SHP77 treated with DMSO at 0.1 percent for 48 hours (cell line): Measurements from ENCODE around the gene TMEM117.
"Not testable (repeated sequence)": the region's sequence is repeated elsewhere in the genome, so short reads cannot be mapped to it uniquely, and the experiment has no call there.

Experiments
- DNase-seq: peaks from one replicate; lab custom pipeline; 2025; lab: John Stamatoyannopoulos, UW

The TMEM117 gene

GRCh38 chr12:43841253-43841652 is 5.4 kb downstream of the TMEM117 start:
- no peak for DNase-seq

DNA sequence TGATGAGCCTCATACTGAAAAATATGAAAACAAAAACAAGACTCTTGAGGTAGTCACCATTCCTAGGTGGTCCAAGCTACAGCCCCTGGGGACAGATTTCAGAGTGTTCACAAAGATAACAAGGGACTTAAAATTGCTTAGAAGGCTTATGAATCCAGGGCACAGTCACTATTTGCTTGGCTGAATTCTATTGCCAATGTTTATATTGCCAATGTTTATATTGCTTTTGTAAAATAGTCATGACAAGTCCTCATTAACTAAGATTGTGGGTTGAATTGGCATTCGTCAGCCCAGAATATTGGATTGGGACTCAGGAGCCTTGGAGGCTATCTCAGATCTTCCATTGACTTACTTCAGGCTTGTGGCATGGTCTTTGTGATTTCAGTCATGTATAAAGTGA is 6.4 kb downstream of the TMEM117 start:
- DNase-seq: no peak

GRCh38 chr12:43847425-43848225 is 11.7 kb downstream of the TMEM117 start:
- not testable (repeated sequence) for DNase-seq

GRCh38 chr12:43848226-43848507 is 12.3 kb downstream of the TMEM117 start:
- DNase-seq: no peak

- DNase-seq: no peak
These were observed 12.9 kb downstream of the TMEM117 start for GRCh38 chr12:43848786-43849185.

GRCh38 chr12:43852744-43853143 is 16.9 kb downstream of the TMEM117 start:
- DNase-seq: no peak

DNA sequence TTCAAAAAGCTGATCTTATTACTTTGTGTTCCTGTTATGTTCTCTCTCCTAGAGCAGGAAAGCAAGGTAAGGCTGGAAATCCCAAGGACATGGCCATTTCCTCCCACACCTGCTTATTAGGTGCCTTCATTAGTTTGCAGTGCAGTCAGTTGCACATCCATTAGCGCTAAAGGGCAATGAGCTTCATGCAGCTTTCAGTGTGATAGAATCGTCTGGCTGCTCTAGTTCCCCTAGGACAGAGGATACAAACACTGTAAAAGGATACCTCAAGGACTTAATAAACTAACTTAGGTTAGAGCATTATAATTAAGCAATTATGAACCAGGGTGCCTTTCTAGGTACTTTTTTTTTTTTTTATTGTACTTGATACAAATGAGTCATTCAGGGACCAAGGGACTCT is 21.1 kb downstream of the TMEM117 start:
- DNase-seq: no peak

DNA sequence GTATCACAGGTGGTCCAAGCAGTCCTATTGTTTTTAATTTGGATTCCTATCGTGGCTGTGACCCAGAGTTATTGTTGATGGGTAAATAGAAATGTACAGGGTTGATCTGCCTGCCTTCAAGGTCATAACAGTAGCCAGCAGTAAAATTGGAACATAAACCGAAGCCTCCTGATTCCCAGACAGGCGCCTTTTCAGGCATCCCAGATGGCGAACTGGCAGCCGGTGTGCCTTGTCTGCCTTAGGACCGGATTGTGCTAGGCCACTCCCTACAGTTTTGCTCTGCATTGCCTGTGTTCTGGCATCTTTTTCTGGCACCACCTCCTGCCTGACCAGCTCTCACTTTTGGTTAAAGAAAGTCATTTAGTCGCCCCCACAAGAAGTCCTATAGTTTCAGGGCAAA is 22.2 kb downstream of the TMEM117 start:
- DNase-seq: no peak

GRCh38 chr12:43858991-43859390 is 23.1 kb downstream of the TMEM117 start:
- no peak for DNase-seq

- DNase-seq: no peak
These were observed 25.3 kb downstream of the TMEM117 start for GRCh38 chr12:43861015-43861839.

DNA sequence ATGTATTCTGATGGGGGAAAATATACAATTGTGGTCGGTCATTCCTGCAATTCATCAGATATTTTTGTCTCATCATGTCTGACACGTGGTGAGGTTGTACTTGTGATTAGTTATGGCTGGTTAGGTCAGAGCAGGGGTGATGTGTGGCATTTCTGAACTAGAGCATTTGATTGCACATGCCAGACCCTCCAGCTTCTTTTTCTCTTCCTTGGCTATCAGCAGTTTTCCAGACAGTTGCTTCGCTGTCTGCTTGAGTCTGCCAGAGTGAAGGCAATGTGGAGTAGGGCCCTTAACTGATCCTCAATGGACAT is 25.9 kb downstream of the TMEM117 start:
- no peak for DNase-seq

GRCh38 chr12:43863770-43864366 is 28.0 kb downstream of the TMEM117 start:
- DNase-seq: no peak

GRCh38 chr12:43864557-43864956 is 28.7 kb downstream of the TMEM117 start:
- DNase-seq: not testable (repeated sequence)

DNA sequence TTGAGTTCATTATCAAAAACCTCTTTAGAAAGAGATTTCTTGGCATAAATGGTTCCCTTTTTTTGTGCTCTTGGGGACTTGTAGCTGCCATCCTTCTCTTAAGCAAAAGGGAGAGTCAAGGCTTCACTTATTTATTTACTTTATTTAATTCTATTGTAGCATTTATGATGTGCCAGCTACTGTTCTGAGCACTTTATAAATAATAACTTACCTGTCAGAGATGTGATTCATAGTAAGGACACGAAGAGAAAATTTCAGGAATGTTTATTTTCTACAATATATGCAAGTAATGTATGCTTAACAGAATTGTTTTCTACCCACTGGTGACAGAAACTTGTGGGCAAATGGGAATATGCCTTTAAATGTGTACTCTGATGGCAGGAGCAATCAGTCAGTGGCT is 33.3 kb downstream of the TMEM117 start:
- DNase-seq: no peak

DNA sequence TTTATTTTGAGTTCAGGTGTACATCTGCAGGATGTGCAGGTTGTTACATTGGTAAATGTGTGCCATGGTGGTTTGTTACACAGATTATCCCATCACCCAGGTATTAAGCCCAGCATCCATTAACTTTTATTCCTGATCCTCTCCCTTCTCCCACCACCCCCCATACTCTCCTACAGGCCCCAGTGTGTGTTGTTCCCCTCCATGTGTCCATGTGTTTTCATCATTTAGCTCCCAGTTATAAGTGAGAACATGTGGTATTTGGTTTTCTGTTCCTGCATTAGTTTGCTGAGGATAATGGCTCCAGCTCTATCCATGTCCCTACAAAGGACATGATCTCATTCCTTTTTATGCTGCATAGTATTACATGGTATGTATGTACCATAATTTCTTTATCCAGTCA is 33.9 kb downstream of the TMEM117 start:
- not testable (repeated sequence) for DNase-seq

DNA sequence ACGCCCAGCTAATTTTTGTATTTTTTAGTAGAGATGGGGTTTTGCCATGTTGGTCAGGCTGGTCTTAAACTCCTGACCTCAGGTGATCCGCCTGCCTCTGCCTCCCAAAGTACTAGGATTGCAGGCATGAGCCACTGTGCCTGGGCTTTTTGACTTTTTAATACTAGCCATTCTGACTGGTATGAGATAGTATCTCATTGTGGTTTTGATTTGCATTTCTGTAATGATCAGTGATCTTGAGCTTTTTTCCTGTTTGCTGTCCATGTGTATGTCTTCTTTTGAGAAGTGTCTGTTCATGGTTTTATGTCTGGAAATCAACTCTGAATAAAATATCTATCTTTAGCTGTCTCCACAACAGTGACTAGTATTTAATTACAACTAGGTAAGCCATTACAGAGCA is 35.4 kb downstream of the TMEM117 start:
- DNase-seq: not testable (repeated sequence)

DNA sequence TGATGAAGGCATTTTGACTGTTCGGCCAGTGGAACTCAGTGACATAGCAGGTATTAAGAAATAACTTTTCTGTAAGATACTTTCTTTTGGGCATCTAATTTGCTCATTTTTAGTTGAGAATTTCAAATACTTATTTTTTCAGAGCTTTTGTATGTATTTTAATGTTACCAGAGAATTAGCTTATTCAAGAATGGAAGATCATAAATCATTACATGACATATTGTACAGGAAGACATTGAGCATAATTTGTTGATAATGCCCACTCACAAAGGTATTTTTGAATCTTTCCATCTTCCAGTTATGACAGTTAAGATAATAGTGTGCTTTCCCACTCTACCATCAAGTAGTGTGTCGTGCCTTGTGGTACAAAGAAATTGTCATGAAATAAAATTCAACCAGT is 36.5 kb downstream of the TMEM117 start:
- no peak for DNase-seq

- DNase-seq: no peak
These were observed 42.2 kb downstream of the TMEM117 start for GRCh38 chr12:43878050-43878449.

GRCh38 chr12:43880547-43880946 is 44.7 kb downstream of the TMEM117 start:
- DNase-seq: no peak

GRCh38 chr12:43882578-43883178 is 46.8 kb downstream of the TMEM117 start:
- DNase-seq: no peak

GRCh38 chr12:43883311-43883710 is 47.4 kb downstream of the TMEM117 start:
- no peak for DNase-seq

DNA sequence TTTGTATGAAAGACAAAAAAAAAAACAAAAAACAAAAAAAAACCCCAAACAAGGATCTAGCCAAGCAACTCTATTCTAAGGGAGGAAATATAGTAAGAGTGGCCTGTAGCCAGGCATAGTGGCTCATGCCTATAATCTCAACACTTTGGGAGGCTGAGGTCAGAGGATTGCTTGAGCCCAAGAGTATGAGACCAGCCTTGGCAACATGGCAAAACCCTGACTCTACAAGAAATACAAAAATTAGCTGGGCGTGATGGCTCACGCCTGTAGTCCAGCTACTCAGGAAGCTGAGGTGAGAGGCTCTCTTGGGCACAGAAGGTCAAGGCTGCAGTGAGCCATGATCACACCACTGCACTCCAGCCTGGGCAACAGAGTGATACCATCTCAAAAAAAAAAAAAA is 47.9 kb downstream of the TMEM117 start:
- DNase-seq: no peak
